IPS DF 4.7 (cell line): ENCODE results near the gene SYT5.

Experiments used
- DNase-seq: peaks from one replicate; pipeline ENCODE4 v3.0.0-alpha.2; 2013; ENCODE audit warnings: low spot score; ENCODE audit errors: extremely low read depth

Gene SYT5

GRCh38 chr19:55147545-55148251 is 32.4 kb downstream of the SYT5 start:
- no peak for DNase-seq

GRCh38 chr19:55146705-55147273 is 33.3 kb downstream of the SYT5 start:
- DNase-seq, result no peak

DNA sequence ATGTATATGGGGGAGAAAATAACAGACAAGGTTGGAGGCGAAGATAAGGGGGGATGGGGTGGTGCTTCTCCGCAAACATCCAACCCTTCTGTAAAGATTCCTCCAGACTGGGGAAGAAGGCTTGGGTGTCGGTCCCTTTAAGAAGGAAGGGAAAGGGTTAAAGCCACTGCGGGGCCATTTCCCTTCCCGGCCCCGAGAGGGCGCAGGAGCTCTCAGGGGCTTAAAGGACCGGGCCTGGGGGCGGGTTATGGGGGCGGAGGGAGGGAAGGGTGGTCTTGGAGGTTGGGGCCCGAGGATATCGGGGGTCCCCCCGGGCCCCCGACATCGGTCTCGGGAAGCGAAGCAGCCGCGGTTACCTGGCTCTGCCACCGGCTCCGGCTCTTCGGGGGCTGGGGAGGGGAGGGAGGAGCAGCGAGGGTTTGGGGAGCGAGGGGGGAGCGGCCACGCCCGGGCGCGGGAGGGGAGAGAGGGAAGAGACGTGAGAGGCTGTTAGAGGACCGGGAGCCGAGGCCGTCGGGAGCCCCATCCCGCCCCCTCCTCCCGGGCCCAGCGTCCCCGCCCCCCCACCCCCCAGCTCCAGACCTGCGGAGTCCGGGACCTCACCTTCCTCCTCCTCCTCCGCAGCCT is 33.9 kb downstream of the SYT5 start:
- no peak for DNase-seq

DNA sequence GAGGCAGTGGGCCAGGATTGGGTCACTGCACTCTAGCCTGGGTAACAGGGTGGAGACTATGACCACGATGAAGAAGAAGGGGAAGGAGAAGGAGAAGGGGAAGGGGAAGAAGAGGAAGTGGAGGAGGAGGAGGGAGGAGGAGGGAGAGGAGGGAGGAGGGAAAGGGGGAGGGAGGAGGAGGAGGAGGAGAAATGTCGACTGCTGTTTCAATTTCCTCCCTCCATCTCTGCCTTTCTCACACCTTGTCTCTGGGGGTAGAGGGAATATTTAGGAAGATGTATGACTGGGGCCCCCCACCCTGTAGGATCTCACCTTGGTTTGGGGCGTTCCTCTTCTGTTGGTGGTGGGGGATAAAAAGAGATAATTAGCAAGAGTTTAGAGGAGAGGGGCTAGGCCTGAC is 34.9 kb downstream of the SYT5 start:
- DNase-seq, result no peak

- no peak for DNase-seq
These were observed 38.4 kb downstream of the SYT5 start for GRCh38 chr19:55141696-55142095.

DNA sequence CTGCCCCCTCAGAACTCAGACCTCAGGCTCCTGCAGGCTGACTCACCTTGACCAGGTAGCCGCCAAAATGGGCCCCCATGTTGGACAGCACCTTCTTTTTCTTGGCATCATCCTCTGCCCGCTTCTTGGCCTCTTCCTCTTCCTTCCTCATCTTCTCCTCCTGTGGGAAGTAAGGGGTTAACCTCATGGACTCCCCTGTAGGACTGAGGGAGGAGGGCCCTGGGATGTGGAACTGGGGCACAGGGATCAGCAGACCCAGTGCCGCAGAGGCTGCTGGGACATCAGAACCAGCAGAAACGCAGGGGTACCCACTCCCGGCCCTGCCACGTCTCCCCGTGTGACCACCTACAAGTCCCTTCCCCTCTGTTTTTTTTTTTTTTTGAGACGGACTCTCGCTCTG is 42.2 kb downstream of the SYT5 start:
- DNase-seq, result no peak

DNA sequence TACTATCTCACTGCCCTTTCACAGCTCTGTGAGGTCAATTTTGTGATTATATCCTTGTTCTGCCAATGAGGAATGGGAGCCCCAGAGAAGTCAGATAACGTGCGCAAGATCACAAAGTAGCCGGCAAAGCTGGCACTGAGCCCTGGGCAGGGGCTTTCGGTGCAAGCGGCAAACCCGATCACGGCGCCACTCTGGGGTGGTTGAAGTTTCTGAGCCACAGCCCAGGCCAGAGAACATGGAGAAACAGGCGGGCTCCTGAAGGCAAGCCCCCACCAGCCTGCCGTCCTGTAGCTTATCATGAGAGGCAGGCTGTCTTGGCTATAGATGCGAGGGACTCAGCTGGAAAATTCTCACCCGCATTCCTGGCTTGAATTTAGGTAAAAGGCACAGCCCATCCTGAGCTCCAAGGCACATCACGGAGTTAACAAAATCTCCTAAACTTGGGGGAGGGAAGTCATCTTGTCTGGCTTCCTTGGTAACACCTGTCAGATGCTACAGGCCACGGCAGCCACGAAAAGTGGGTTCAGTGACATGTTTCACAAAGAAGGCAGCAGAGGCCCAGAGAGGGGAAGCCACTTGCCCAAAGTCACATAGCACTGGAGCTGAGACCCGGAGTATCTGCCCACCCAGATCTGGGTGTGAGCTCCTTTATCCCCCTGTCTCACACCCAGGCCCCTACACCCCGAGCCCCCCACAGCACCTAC is 43.5 kb downstream of the SYT5 start:
- DNase-seq, result no peak

GRCh38 chr19:55134736-55135135 is 45.4 kb downstream of the SYT5 start:
- no peak for DNase-seq

DNA sequence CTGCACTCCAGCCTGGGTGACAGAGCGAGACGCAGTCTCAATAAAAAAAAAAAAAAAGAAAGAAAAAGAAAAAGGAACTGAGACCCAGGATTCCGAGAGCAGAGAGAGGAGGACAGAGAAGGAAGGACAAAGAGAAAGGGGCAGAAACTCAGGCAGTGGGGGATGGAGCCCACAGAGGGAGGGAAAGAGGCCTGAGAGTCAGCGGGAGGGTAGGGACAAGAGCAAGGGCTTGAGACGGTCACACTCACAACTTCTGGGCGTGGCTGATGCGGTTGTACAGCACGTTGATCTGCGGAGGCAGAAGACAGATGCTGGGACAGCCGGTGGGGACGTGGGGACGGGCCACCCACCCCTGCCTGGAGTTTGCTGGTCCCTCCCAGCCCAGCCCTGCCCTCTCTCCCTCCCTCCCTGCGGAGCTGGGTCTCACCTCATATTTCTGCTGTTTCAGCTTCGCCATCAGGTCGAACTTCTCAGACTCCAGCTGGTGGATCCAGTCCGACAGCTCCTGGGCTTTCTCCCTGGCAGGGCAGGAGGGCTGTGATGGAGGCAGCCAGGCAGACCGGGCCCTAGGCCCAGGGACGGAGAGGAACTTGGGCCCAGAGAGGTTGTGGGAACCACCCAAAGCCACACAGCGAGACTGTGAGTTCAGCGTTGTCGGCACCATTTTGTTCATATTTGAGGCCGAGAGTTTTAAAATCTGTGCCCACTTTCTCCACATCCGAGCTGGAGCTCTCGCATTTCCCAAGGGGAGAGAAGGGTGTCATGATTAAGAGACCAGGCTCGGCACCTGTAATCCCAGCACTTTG is 46.2 kb downstream of the SYT5 start:
- no peak for DNase-seq

GRCh38 chr19:55132453-55133129 is 47.5 kb downstream of the SYT5 start:
- DNase-seq, result no peak

DNA sequence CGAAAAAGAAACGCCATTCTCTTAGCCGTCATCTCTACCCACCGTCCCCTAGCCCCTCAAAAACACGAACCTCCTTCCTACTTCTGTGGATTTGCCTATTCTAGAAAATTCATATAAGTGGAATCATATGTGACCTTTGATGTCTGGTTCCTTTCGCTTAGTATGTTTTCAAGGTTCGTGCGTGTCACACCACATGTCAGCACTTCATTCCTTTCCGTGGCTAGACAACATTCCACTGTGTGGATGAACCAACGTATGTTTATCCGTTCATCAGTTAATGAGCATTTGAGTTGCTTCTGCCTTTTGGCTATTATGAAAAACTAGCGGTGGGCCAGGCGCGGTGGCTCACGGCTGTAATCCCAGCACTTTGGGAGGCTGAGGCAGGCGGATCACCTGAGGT is 48.7 kb downstream of the SYT5 start:
- DNase-seq, result no peak
